Renal cortical epithelial cell (primary cell): Measurements from ENCODE around the gene DDR2. TPM values are rescaled to one million over a fixed set of nuclear protein-coding genes. Genes with fewer than 3 reads are reported as not detected.

Source experiments
- DNase-seq: peaks from one replicate; pipeline ENCODE4 v3.0.0-alpha.2; 2011; ENCODE audit warnings: low read depth
- total RNA-seq: library from RNA; depleted of rRNA; stranded (reverse); fragments of >200 nt; gene quantifications from 2 replicates; pipeline ENCODE4 v1.2.3, GENCODE V29; 2014

DDR2 gene
- total RNA-seq, 1 donor from 2014 or later: 1.7 TPM

DNA sequence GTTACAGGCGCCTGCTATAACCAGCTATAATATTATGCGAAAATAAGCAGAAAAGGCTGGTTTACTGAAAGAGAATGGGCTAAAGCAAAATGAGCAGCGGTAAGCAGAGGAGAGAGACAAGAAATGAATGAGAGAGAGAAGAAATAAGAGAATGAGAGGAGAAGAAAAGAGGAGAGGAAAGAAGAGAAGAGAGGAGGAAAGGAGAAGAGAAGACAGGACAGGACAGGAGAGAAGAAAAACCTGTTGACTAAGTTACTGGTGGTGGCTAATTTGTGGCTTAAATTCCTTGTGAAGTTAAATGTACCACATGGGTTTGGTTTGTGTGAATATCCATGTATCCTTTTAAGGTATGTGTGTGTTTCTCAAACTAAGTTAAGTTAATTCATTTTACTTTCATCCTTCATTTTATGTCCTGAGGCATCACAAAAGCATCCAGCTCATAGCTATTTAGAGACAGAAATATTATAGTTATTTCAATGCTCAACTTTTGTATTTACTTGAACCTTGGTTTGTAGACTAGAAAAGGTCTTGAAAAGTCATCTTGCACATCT, 3.1 kb upstream of the DDR2 start:
- DNase-seq: no peak

DNA sequence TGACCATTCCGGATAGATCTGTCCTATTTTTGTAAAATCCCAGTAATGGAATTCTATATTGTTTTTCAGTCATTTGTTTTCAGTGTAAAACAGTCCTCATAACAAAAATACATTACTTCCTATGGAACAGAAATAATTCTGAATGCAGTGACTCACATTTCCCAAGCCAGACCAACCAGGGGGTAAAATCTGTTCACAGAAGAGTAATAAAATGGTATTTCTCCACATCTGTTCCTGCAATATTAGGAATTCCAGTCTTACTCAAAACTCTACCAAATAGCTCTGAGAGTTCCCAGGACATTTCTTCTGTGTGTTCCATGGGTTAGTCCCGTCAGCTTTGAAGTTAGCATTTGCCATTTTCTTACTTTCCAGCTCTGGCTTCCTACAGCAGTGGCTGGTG, 2.6 kb upstream of the DDR2 start:
- DNase-seq: peak; percentile 15

GRCh38 chr1:162631546-162632191, 595 bp upstream of the DDR2 start:
- no peak for DNase-seq

DNA sequence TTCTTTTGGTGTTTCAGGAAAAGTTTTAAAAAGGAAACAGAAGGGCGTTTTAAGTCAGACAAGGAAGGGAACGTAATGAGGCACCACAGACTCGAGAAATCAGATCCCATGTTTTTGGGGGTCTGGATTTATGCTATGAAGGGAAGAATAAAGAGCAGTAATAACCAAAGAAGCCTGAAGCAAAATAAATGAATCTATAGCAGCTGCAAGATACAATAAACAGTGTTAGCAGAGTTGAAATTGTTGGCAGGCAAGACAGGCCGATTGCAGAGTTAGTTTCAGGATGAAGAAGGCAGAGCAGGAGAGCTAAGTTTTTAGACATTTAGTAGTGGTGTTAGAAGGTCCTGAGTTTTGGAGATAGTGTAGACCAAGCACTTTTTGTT, 425 bp downstream of the DDR2 start:
- DNase-seq: no peak

DNA sequence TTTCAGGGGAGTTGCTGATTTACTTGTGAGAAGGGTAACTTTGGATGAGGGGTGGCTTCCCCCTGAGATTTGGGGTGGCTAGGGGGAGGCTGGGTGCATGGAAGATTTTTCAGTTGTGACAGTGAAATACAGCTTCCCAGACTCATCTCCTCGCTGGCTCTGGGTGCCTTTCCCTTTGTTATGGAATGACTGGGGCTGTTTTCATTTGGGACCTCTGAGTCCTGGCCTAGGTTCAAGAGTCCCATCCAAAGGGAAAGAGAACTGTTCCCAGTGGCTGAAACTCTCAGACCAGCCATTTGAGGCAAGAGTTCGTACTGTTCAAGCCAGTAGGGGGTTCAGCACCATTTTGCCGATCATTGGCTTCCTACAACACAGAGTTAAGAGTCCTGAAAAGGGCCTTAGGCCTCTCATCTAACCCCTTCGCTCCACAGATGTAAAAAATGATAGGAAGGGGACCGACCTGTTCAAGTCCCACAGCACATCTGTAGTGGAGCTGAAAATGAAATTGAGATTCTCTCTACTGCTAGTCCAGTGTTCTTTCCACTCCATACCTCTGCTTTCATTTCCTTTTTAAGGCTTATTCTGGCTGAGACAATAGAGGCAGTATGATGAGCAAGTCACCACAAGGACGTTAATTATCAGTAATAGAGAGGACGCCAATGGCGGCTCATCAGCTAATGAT, 958 bp downstream of the DDR2 start:
- DNase-seq: no peak

GRCh38 chr1:162635418-162635817, 3.2 kb downstream of the DDR2 start:
- DNase-seq: no peak

- DNase-seq: no peak
Observed at GRCh38 chr1:162639718-162640117, 7.5 kb downstream of the DDR2 start.

DNA sequence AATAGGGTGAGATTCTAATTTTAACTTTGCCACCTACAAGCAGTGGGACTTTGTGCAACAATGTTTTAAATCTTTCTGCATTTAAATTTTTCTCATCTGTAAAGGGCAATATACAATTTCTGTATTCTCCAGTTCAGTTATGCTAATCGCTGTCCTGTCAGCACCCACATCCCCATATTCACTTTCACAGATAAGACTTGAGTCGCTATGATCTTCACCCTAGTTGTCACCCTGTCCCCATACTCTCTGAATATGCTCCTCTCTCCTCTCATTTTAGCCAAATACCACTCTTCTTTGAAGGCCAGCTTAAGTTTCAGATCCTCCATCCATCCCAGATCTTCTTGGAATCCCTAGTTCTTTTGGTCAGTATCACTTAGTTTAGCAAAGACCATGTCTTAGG, 8.8 kb downstream of the DDR2 start:
- no peak for DNase-seq

GRCh38 chr1:162644986-162645314, 12.7 kb downstream of the DDR2 start:
- no peak for DNase-seq

DNA sequence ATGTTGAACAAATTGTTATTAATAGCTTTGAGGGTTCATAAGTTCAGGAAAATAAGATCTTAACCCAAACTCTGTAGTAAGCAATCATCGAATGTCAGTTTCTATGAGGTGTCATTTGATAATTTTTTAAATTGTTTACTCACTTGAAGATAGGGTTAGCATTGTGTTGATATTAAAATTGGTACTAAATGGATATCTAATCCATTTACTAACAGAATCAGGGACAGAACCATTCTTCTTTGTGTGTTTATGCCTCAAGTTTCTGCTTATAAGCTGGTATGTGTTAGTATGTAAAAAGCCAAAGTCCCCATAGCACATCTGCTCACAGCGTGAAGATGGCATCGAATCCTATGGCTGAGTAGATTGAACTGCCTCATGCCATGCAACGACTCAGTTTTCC, 13.4 kb downstream of the DDR2 start:
- no peak for DNase-seq

GRCh38 chr1:162649583-162649982, 17.3 kb downstream of the DDR2 start:
- DNase-seq: no peak

- no peak for DNase-seq
Observed at GRCh38 chr1:162654915-162655620, 22.8 kb downstream of the DDR2 start.

DNA sequence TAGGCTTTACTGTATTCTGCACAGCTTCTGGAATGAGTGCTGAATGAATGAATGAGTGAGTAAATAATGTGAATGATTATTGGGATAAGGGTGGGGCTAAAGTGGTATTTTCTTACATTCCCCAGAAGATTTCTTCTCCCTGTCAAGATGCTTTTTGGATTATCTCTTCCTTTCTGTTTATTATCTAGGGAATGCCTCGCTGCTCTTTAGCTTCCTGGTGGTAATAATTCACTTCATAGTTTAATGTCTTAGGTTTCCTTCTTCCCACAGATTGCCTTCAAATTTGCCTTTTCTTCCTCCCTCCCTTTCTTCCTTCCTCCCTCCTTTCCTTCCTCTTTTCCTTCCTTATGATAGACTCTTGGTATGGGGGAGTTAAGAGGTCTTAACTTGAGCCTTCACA, 24.0 kb downstream of the DDR2 start:
- DNase-seq: no peak

DNA sequence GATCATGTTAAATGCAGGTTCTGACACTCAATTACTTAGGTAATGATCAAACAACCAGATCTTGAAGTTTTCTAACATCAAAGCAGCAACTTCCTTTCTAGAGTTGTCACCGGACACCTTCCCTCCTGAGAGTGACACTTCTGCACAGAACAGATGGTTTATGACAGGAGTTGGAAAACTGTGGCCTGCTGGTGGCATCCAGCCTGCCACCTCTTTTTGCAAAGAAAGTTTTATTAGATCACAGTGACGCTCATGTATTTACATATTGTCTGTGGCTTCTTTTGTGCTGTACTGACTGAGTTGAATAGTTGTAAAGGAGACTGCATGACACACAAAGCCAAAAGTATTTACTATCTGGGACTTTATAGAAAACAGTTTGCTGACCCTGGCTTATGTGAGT, 28.3 kb downstream of the DDR2 start:
- no peak for DNase-seq

DNA sequence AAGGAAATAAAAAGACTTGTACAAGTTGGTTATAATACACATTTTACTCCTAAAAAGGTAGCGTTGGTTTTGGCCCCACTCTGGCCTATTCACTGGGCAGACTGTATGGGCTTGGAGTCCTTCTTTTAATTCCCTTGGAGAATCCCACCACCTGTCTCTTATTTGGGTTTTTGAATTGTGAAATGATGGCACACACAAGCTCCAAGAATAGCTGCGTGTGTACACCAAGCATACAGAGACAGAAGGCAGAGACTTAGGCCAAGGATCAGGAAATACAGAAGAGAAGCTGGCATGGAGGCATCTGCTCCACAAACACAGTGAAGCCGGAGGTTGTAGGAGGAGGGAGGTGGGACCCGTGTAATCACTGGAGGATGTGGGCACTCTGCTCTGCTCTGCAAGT, 29.1 kb downstream of the DDR2 start:
- DNase-seq: no peak

DNA sequence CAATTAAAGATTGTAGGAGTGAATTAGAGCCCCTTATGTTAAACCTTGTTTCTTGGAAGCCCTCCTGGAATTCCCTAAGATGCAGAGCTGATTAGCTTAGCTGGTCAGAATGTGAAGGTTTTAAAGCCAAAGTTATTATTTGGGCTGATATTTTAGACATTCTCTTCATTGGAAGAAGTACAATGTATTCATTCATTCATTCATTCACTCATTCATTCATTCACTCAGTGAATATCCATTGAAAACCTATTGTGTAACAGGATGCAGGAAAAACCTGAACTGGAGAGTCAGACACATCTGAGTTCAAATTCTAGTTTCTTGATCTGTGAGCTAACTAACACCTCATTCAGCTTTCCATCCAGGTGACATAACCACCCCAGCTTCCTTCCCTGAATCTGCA, 29.7 kb downstream of the DDR2 start:
- DNase-seq: no peak

DNA sequence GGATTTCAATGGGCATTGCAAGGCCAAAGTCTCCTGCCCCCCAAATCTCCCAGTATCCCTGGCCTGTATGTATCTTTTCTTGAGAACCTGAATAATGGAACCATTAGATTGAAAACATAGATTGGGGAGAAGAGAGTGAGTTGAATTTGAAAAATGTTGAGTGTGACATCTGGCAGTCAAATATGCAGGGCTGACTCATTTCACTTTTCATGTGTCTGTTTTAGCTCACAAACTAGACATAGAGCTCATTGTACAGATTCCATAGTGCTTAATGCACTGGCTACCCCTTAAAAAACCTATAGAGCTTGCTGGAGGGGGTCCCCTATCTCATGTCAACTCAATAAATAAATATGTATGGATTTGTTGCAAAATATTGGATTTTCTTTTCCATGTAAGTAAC, 30.8 kb downstream of the DDR2 start:
- no peak for DNase-seq

DNA sequence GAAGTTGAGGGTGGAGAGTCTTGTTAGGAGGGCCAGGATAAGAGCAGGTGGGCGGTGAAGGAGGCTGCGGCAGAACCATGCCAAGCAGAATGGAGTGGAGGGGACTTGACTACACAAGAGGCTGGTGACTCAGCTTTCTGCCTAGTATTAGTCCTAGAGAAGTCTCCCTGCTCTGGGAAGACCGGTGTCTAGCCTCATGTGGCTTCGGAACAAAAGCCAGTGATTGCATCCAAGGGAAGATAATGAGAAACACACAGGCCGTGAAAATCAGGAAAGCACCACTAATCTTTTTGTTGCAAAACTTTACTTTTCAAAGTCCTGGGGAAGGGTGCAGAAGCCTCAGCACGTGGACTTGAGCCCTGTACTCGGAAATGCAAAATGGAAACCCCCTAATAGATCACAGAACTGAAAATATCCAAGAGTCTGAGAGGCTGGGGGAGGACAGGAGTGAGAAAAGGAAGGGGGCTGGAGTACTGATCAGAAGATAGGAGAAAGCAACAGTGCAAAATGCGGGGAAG, 31.4 kb downstream of the DDR2 start:
- DNase-seq: peak; percentile 58

DNA sequence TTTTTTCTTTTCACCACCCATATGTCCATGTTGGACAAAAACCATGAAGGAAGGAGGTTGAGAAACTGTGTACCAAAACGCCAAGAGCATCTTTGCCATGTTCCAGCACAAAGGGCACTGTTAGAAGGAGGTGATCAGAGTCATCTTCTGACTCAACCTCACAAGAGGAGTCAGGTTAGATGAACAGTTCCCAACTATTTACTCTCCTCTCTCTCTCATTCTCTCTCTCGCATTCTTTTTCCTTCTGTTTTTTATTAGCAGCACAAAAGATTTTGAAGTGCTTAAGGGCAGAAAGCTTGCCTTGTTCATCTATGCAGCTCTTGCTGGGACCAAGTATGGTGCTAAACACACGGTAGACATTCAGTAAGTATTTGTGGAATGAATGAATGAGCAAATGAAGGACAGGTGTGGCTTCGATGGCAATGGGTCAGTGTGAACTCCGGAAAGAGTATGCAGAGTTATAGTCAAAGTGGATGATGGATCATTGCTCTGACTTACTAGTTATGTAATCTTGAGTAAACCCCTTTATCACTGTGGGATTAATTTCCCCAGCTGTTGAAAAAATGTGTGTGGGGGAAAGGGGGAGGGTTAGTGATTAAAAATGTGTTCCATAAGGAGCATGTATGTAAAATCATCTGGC, 33.9 kb downstream of the DDR2 start:
- no peak for DNase-seq

GRCh38 chr1:162667381-162668080, 35.3 kb downstream of the DDR2 start:
- no peak for DNase-seq

DNA sequence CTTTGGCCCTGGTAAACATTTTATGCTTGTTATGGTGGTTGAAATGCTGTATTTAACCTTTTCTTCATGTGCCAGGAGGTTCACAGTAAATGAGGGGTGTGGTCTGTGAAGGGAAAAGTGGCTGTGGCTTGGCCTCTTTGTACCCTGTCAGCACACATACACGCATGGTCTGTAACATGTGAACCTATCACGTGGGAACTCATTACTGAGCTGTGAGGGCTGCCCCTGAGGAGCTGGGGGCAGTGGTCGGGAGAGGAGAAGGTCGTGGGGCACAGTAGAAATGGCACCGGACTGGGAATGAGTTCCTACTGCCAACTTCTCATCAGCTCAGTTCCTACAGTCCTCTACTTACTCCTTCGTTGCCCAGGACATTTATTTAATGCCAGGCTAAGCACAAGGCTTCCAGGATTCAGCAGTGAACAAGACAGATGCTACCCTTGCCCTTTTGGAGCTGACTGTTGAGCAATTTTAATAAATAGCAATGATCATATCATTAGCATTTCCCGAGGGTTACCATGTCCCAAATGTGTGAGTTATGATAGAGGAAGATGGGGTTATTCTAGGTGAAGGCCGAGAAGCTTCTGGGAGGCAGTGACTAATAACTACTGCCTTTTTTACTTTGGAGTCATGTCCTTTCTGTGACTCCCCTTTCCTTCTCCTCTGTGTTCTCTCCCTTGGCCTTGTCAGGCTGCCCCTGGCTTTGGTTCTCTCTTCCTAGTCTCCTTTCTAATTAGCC, 38.8 kb downstream of the DDR2 start:
- no peak for DNase-seq
